ENCODE measurements around the gene RXFP4. TPM values are rescaled to one million over a fixed set of nuclear protein-coding genes. Genes with fewer than 3 reads are reported as not detected.

The RXFP4 gene
- total RNA-seq, 1 donor from 2014 or later = not detected

GRCh38 chr1:155977690-155978324, 36.4 kb downstream of the RXFP4 start:
- H3K4me1 ChIP-seq = peaks cover 42% of the 10 kb centered on the region
- no peaks in the 10 kb centered on the region for H3K27me3 ChIP-seq
- Mint-ChIP-seq H3K9me3 (no peaks in the 10 kb centered on the region), H3K27me3 (ENCODE audit: insufficient read depth, low read depth) (peaks cover 3% of the 10 kb centered on the region), H3K27ac (peak overlapping the region; percentile 97), H3K4me3 (peak overlapping the region; percentile 92), H3K36me3 (peaks cover 2% of the 10 kb centered on the region), H3K4me1 (peaks cover 72% of the 10 kb centered on the region)
- H4K20me1 ChIP-seq (ENCODE audit: low read depth) = peaks cover 44% of the 10 kb centered on the region
- DNase-seq (ENCODE audit: low spot score) = peak; percentile 67
- peak overlapping the region; percentile 100 for H3K4me2 ChIP-seq
- H3K36me3 ChIP-seq = no peaks in the 10 kb centered on the region
- peaks cover 68% of the 10 kb centered on the region for H3K79me2 ChIP-seq (ENCODE audit: low read depth)
- peak overlapping the region; percentile 86 for H3K9ac ChIP-seq
- H3K4me3 ChIP-seq = peak overlapping the region; percentile 97
- peaks cover 50% of the 10 kb centered on the region for H3F3A ChIP-seq (ENCODE audit: low read depth)
- no peaks in the 10 kb centered on the region for H3K9me3 ChIP-seq (ENCODE audit: low read depth)
- peak overlapping the region; percentile 92 for H3K27ac ChIP-seq
- H2AFZ ChIP-seq (replicated peaks) = peak overlapping the region; percentile 65
- no peak for TF ChIP-seq EZH2 (IDR thresholded peaks at IDR 0.05)
- TF ChIP-seq, protein P1, sequence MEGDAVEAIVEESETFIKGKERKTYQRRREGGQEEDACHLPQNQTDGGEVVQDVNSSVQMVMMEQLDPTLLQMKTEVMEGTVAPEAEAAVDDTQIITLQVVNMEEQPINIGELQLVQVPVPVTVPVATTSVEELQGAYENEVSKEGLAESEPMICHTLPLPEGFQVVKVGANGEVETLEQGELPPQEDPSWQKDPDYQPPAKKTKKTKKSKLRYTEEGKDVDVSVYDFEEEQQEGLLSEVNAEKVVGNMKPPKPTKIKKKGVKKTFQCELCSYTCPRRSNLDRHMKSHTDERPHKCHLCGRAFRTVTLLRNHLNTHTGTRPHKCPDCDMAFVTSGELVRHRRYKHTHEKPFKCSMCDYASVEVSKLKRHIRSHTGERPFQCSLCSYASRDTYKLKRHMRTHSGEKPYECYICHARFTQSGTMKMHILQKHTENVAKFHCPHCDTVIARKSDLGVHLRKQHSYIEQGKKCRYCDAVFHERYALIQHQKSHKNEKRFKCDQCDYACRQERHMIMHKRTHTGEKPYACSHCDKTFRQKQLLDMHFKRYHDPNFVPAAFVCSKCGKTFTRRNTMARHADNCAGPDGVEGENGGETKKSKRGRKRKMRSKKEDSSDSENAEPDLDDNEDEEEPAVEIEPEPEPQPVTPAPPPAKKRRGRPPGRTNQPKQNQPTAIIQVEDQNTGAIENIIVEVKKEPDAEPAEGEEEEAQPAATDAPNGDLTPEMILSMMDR (IDR thresholded peaks at IDR 0.05) = no peak
- no peak for TF ChIP-seq EZH2phosphoT487 (IDR thresholded peaks at IDR 0.05)

GRCh38 chr1:155978325-155978972, 37.0 kb downstream of the RXFP4 start, which contains the start of gene ARHGEF2:
TSS of gene ARHGEF2 (minus strand) at chr1:155978547. CDS start at chr1:155978427, 120 bp downstream.
- H3K27ac Mint-ChIP-seq = peak within 1 kb of the TSS; percentile 97
- H3K27me3 Mint-ChIP-seq (ENCODE audit: insufficient read depth, low read depth) = peaks cover 3% of the 10 kb centered on the region
- DNase-seq (ENCODE audit: low spot score) = peak; percentile 95
- Histone ChIP-seq H3K9me3 (ENCODE audit: low read depth) (no peaks in the 10 kb centered on the region), H3F3A (ENCODE audit: low read depth) (peaks cover 50% of the 10 kb centered on the region), H4K20me1 (ENCODE audit: low read depth) (peaks cover 38% of the 10 kb centered on the region), H3K27me3 (no peaks in the 10 kb centered on the region), H3K4me2 (peak within 1 kb of the TSS; percentile 100), H3K79me2 (ENCODE audit: low read depth) (peaks cover 62% of the 10 kb centered on the region), H3K9ac (peak within 1 kb of the TSS; percentile 86), H3K36me3 (no peaks in the 10 kb centered on the region), H3K27ac (peak within 1 kb of the TSS; percentile 92), H2AFZ (replicated peaks) (peak within 1 kb of the TSS; percentile 65), H3K4me3 (peak within 1 kb of the TSS; percentile 97), H3K4me1 (peaks cover 42% of the 10 kb centered on the region)
- H3K36me3 Mint-ChIP-seq = no peaks in the 10 kb centered on the region
- peaks cover 67% of the 10 kb centered on the region for H3K4me1 Mint-ChIP-seq
- H3K4me3 Mint-ChIP-seq = peak within 1 kb of the TSS; percentile 92
- no peaks in the 10 kb centered on the region for H3K9me3 Mint-ChIP-seq
- TF ChIP-seq, protein P1 (IDR thresholded peaks at IDR 0.05) = peak; percentile 66
- TF ChIP-seq EZH2 (IDR thresholded peaks at IDR 0.05) (no peak), EZH2phosphoT487 (IDR thresholded peaks at IDR 0.05) (no peak)

GRCh38 chr1:155978973-155979429, 37.6 kb downstream of the RXFP4 start:
- H3K9ac ChIP-seq = no peak overlapping the region
- no peak for TF ChIP-seq EZH2phosphoT487 (IDR thresholded peaks at IDR 0.05)
- TF ChIP-seq EZH2 (IDR thresholded peaks at IDR 0.05) = no peak
- TF ChIP-seq, protein P1 (IDR thresholded peaks at IDR 0.05) = no peak
- H3K4me3 Mint-ChIP-seq = peak overlapping the region; percentile 92
- peak overlapping the region; percentile 92 for H3K27ac ChIP-seq
- H3K36me3 Mint-ChIP-seq = no peaks in the 10 kb centered on the region
- no peaks in the 10 kb centered on the region for H3K9me3 Mint-ChIP-seq
- peak overlapping the region; percentile 97 for H3K4me3 ChIP-seq
- H3K4me1 ChIP-seq = peaks cover 43% of the 10 kb centered on the region
- peaks cover 53% of the 10 kb centered on the region for H3F3A ChIP-seq (ENCODE audit: low read depth)
- H3K27me3 ChIP-seq = no peaks in the 10 kb centered on the region
- peaks cover 66% of the 10 kb centered on the region for H3K4me1 Mint-ChIP-seq
- no peaks in the 10 kb centered on the region for H3K9me3 ChIP-seq (ENCODE audit: low read depth)
- peaks cover 56% of the 10 kb centered on the region for H3K79me2 ChIP-seq (ENCODE audit: low read depth)
- peaks cover 32% of the 10 kb centered on the region for H4K20me1 ChIP-seq (ENCODE audit: low read depth)
- H2AFZ ChIP-seq (replicated peaks) = peak overlapping the region; percentile 17
- H3K27ac Mint-ChIP-seq = peak overlapping the region; percentile 87
- no peaks in the 10 kb centered on the region for H3K36me3 ChIP-seq
- DNase-seq (ENCODE audit: low spot score) = no peak
- peaks cover 3% of the 10 kb centered on the region for H3K27me3 Mint-ChIP-seq (ENCODE audit: insufficient read depth, low read depth)
- peak overlapping the region; percentile 100 for H3K4me2 ChIP-seq

All from neural progenitor cell (in vitro differentiated cells).